22Rv1 (cell line): Measurements from ENCODE around the gene ARHGEF28.

Source experiments
- CTCF ChIP-seq: fragments of 450-650 bp; IDR thresholded peaks from 2 replicates; pipeline ENCODE4 v1.5.1; 2017; ENCODE audit warnings: mild to moderate bottlenecking
- ZFX ChIP-seq: fragments of 450-650 bp; IDR thresholded peaks from 2 replicates; pipeline ENCODE4 v1.6.1; 2017; ENCODE audit warnings: antibody characterized with exemption, borderline replicate concordance

- TF ChIP-seq CTCF (no peak), ZFX (no peak)
Measured at GRCh38 chr5:73629456-73629855, 3.5 kb downstream of the ARHGEF28 start.
